ENCODE measurements around the gene KCTD3.

KCTD3 gene

GRCh38 chr1:215661033-215661432 is 93.9 kb downstream of the KCTD3 start:
- DNase-seq, result no peak

GRCh38 chr1:215665215-215665614 is 98.1 kb downstream of the KCTD3 start:
- no peak for DNase-seq

DNA sequence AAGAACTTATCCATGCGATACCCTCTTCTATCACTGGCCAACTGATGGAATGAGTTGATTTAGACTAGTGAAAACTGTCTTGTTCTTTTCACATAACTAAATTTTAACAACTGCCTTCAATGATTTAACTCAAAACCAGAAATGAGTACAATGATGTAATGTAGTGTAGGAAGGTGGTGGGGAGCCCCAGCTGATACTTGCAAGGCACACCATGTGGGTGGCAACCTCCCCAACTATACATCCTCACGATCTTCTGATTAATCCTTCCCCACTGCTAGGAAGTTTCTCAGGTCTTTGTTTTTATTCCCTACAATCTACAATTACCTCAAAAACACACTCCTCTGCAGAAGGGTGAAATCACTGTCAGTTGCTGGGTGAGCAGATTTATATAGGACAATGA is 100.7 kb downstream of the KCTD3 start:
- no peak for DNase-seq

GRCh38 chr1:215669806-215670491 is 102.8 kb downstream of the KCTD3 start:
- DNase-seq, result no peak
